HG02759 (cell line): ENCODE results near the gene IRF1.

Experiments used
- ATAC-seq: cut with Tn5 transposase; IDR thresholded peaks from one replicate; pipeline ENCODE4 v1.9.1; 2021; ENCODE audit warnings: mild to moderate bottlenecking, moderate library complexity; ENCODE audit not compliant: unreplicated experiment

The IRF1 gene

GRCh38 chr5:132462856-132463745 is 27.5 kb downstream of the IRF1 start:
- ATAC-seq: no peak

- ATAC-seq: no peak
These were observed 28.2 kb downstream of the IRF1 start for GRCh38 chr5:132462333-132462732.

- ATAC-seq: no peak
These were observed 29.0 kb downstream of the IRF1 start for GRCh38 chr5:132461569-132462070.

- no peak for ATAC-seq
These were observed 29.6 kb downstream of the IRF1 start for GRCh38 chr5:132460846-132461568.

GRCh38 chr5:132459983-132460838 is 30.4 kb downstream of the IRF1 start:
- ATAC-seq: no peak

- no peak for ATAC-seq
These were observed 31.3 kb downstream of the IRF1 start for GRCh38 chr5:132459031-132459982.

GRCh38 chr5:132458651-132459030 is 31.9 kb downstream of the IRF1 start:
- ATAC-seq: peak; percentile 40

GRCh38 chr5:132458226-132458560 is 32.4 kb downstream of the IRF1 start:
- no peak for ATAC-seq

GRCh38 chr5:132457371-132458225 is 33.0 kb downstream of the IRF1 start:
- peak; percentile 2 for ATAC-seq

- ATAC-seq: peak; percentile 12
These were observed 33.6 kb downstream of the IRF1 start for GRCh38 chr5:132456987-132457361.

- peak; percentile 76 for ATAC-seq
These were observed 34.1 kb downstream of the IRF1 start for GRCh38 chr5:132456296-132456986.

GRCh38 chr5:132455614-132456115 is 34.9 kb downstream of the IRF1 start:
- no peak for ATAC-seq

GRCh38 chr5:132454361-132454760 is 36.2 kb downstream of the IRF1 start:
- no peak for ATAC-seq

GRCh38 chr5:132451387-132451786 is 39.2 kb downstream of the IRF1 start:
- ATAC-seq: no peak

GRCh38 chr5:132449060-132449459 is 41.5 kb downstream of the IRF1 start:
- ATAC-seq: no peak

- ATAC-seq: no peak
These were observed 43.4 kb downstream of the IRF1 start for GRCh38 chr5:132447196-132447595.

GRCh38 chr5:132446621-132447020 is 44.0 kb downstream of the IRF1 start:
- no peak for ATAC-seq

GRCh38 chr5:132445930-132446329 is 44.6 kb downstream of the IRF1 start:
- ATAC-seq: no peak

GRCh38 chr5:132445640-132445923 is 45.0 kb downstream of the IRF1 start:
- ATAC-seq: no peak
